ENCODE data around the gene STEAP1.
"Not testable (repeated sequence)": the region's sequence is repeated elsewhere in the genome, so short reads cannot be mapped to it uniquely, and the experiment has no call there.

The STEAP1 gene

DNA sequence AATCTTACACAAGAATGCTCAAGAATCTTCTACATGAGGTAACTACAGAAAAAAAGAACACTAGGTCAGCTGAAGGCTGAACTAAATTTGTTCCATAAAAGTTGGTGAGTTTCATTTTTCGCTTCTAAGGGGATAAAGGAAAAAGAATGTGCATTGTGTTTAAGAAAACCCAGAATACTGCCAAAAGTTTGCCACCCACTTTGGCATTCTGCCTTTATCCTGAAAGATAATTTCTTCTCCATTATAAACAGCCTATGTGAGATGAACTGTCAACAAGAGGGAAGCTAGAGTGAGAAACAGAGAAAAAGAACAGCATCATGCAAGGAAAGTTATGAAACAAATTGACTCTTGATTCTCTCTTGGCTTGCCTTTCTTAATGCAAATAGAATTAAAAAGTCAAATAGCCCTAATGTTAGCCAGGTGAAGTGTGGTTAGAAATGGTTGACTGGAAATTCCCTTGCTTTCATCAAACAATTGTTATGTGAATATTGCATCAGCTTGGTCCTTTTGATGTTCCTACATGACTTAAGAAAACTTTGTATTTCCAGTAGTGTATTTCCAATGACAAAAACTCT is 25.8 kb downstream of the STEAP1 start:
- H3K4me2 ChIP-seq (ENCODE audit: low read depth, low read length, poor library complexity, severe bottlenecking): no peak overlapping the region
- no peak overlapping the region for H3K4me3 ChIP-seq (ENCODE audit: low read length, poor library complexity, severe bottlenecking)
- H3K36me3 ChIP-seq (ENCODE audit: insufficient read depth, low read length): no peaks in the 10 kb centered on the region
- no peaks in the 10 kb centered on the region for H3K4me1 ChIP-seq (ENCODE audit: insufficient read depth, low read length, poor library complexity, severe bottlenecking)
- H3K79me2 ChIP-seq (ENCODE audit: insufficient read depth, low read length): no peaks in the 10 kb centered on the region
- H4K20me1 ChIP-seq (ENCODE audit: insufficient read depth, low read length, poor library complexity, severe bottlenecking): no peaks in the 10 kb centered on the region
- no peak overlapping the region for H2AFZ ChIP-seq (ENCODE audit: low read length)
- H3K27me3 ChIP-seq (ENCODE audit: insufficient read depth, low read length, poor library complexity, severe bottlenecking): no peaks in the 10 kb centered on the region
- H3K9me3 ChIP-seq (ENCODE audit: insufficient read depth, low read depth, low read length): peaks cover 6% of the 10 kb centered on the region; the same call in 1 of the 2 replicates
- no peaks in the 10 kb centered on the region for H3K9me2 ChIP-seq (replicated peaks; ENCODE audit: low read depth, low read length)
- TF ChIP-seq, protein P1, sequence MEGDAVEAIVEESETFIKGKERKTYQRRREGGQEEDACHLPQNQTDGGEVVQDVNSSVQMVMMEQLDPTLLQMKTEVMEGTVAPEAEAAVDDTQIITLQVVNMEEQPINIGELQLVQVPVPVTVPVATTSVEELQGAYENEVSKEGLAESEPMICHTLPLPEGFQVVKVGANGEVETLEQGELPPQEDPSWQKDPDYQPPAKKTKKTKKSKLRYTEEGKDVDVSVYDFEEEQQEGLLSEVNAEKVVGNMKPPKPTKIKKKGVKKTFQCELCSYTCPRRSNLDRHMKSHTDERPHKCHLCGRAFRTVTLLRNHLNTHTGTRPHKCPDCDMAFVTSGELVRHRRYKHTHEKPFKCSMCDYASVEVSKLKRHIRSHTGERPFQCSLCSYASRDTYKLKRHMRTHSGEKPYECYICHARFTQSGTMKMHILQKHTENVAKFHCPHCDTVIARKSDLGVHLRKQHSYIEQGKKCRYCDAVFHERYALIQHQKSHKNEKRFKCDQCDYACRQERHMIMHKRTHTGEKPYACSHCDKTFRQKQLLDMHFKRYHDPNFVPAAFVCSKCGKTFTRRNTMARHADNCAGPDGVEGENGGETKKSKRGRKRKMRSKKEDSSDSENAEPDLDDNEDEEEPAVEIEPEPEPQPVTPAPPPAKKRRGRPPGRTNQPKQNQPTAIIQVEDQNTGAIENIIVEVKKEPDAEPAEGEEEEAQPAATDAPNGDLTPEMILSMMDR (conservative IDR thresholded peaks at IDR 0.05; ENCODE audit: low read length): no peak
- no peak for TF ChIP-seq EZH2phosphoT487 (IDR thresholded peaks at IDR 0.05; ENCODE audit: borderline replicate concordance)
- no peak overlapping the region for H3K9ac ChIP-seq (ENCODE audit: low read depth, low read length, poor library complexity, severe bottlenecking)
- H3F3A ChIP-seq (ENCODE audit: low read depth): no peaks in the 10 kb centered on the region

- H3K9me2 ChIP-seq (replicated peaks; ENCODE audit: low read depth, low read length): no peaks in the 10 kb centered on the region
- TF ChIP-seq EZH2phosphoT487 (IDR thresholded peaks at IDR 0.05; ENCODE audit: borderline replicate concordance): no peak
- TF ChIP-seq, protein P1 (conservative IDR thresholded peaks at IDR 0.05; ENCODE audit: low read length): no peak
- no peaks in the 10 kb centered on the region for H3K79me2 ChIP-seq (ENCODE audit: insufficient read depth, low read length)
- no peaks in the 10 kb centered on the region for H3K36me3 ChIP-seq (ENCODE audit: insufficient read depth, low read length)
- H2AFZ ChIP-seq (ENCODE audit: low read length): no peak overlapping the region
- no peak overlapping the region for H3K9ac ChIP-seq (ENCODE audit: low read depth, low read length, poor library complexity, severe bottlenecking)
- no peaks in the 10 kb centered on the region for H3F3A ChIP-seq (ENCODE audit: low read depth)
- H3K27me3 ChIP-seq (ENCODE audit: insufficient read depth, low read length, poor library complexity, severe bottlenecking): no peaks in the 10 kb centered on the region
- H3K4me1 ChIP-seq (ENCODE audit: insufficient read depth, low read length, poor library complexity, severe bottlenecking): no peaks in the 10 kb centered on the region
- H4K20me1 ChIP-seq (ENCODE audit: insufficient read depth, low read length, poor library complexity, severe bottlenecking): no peaks in the 10 kb centered on the region
- peaks cover 6% of the 10 kb centered on the region; the same call in 1 of the 2 replicates for H3K9me3 ChIP-seq (ENCODE audit: insufficient read depth, low read depth, low read length)
- no peak overlapping the region for H3K4me3 ChIP-seq (ENCODE audit: low read length, poor library complexity, severe bottlenecking)
- no peak overlapping the region for H3K4me2 ChIP-seq (ENCODE audit: low read depth, low read length, poor library complexity, severe bottlenecking)
Observed at GRCh38 chr7:90180649-90181048, 26.4 kb downstream of the STEAP1 start.

DNA sequence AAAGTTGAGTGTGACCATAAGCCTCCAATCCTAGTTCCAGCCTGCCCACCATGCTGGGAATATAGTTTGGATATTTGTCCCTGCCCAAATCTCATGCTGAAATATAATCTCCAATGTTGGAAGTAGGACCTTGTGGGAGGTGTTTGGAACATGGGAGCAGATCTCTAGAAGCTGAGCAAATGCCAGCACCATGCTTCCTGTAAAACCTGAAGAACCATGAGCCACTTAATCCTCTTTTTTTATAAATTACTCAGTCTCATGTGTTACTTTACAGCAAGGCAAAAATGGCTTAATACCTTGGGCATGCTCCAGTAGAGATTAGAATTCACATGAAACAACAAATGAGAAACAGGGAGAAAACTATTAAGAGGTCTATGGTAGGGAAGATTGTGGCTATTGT is 27.2 kb downstream of the STEAP1 start:
- no peaks in the 10 kb centered on the region for H4K20me1 ChIP-seq (ENCODE audit: insufficient read depth, low read length, poor library complexity, severe bottlenecking)
- no peaks in the 10 kb centered on the region for H3K4me1 ChIP-seq (ENCODE audit: insufficient read depth, low read length, poor library complexity, severe bottlenecking)
- no peaks in the 10 kb centered on the region for H3K27me3 ChIP-seq (ENCODE audit: insufficient read depth, low read length, poor library complexity, severe bottlenecking)
- no peak overlapping the region for H3K4me3 ChIP-seq (ENCODE audit: low read length, poor library complexity, severe bottlenecking)
- no peaks in the 10 kb centered on the region; the same call in 1 of the 2 replicates for H3K9me3 ChIP-seq (ENCODE audit: insufficient read depth, low read depth, low read length)
- no peaks in the 10 kb centered on the region for H3K9me2 ChIP-seq (replicated peaks; ENCODE audit: low read depth, low read length)
- no peak overlapping the region for H3K4me2 ChIP-seq (ENCODE audit: low read depth, low read length, poor library complexity, severe bottlenecking)
- TF ChIP-seq, protein P1 (conservative IDR thresholded peaks at IDR 0.05; ENCODE audit: low read length): no peak
- no peak for TF ChIP-seq EZH2phosphoT487 (IDR thresholded peaks at IDR 0.05; ENCODE audit: borderline replicate concordance)
- no peaks in the 10 kb centered on the region for H3F3A ChIP-seq (ENCODE audit: low read depth)
- no peaks in the 10 kb centered on the region for H3K36me3 ChIP-seq (ENCODE audit: insufficient read depth, low read length)
- H3K79me2 ChIP-seq (ENCODE audit: insufficient read depth, low read length): no peaks in the 10 kb centered on the region
- H3K9ac ChIP-seq (ENCODE audit: low read depth, low read length, poor library complexity, severe bottlenecking): no peak overlapping the region
- H2AFZ ChIP-seq (ENCODE audit: low read length): no peak overlapping the region

- not testable (repeated sequence) for H3K79me2 ChIP-seq (ENCODE audit: insufficient read depth, low read length); H3K9me3 ChIP-seq (ENCODE audit: insufficient read depth, low read depth, low read length); H3K27me3 ChIP-seq (ENCODE audit: insufficient read depth, low read length, poor library complexity, severe bottlenecking); H3K4me1 ChIP-seq (ENCODE audit: insufficient read depth, low read length, poor library complexity, severe bottlenecking); H3K9me2 ChIP-seq (replicated peaks; ENCODE audit: low read depth, low read length); H3K4me2 ChIP-seq (ENCODE audit: low read depth, low read length, poor library complexity, severe bottlenecking); H3K4me3 ChIP-seq (ENCODE audit: low read length, poor library complexity, severe bottlenecking); H3K36me3 ChIP-seq (ENCODE audit: insufficient read depth, low read length); H3F3A ChIP-seq (ENCODE audit: low read depth); H2AFZ ChIP-seq (ENCODE audit: low read length); H4K20me1 ChIP-seq (ENCODE audit: insufficient read depth, low read length, poor library complexity, severe bottlenecking); H3K9ac ChIP-seq (ENCODE audit: low read depth, low read length, poor library complexity, severe bottlenecking)
Observed at GRCh38 chr7:90186290-90186689, 32.0 kb downstream of the STEAP1 start.
